ENCODE data around the gene SUCLG1.

DNA sequence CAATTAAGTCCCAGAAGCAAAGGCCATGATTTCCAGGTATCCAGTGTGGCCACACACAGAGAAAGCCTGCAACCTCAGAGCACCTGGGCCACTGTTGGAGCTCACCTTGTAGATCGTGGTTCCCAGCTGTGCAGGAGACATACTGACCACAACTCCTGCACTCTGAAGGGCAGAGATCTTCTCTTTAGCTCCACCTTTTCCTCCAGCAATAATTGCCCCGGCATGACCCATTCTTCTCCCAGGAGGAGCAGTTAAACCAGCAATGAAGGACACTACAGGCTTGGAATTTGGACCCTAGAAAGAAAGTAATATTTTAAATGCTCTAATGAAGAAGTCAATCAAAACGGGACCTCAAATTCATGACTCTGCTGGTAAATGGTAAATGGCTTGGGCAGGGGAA, 33.8 kb downstream of the SUCLG1 start:
- TF ChIP-seq, protein P1, sequence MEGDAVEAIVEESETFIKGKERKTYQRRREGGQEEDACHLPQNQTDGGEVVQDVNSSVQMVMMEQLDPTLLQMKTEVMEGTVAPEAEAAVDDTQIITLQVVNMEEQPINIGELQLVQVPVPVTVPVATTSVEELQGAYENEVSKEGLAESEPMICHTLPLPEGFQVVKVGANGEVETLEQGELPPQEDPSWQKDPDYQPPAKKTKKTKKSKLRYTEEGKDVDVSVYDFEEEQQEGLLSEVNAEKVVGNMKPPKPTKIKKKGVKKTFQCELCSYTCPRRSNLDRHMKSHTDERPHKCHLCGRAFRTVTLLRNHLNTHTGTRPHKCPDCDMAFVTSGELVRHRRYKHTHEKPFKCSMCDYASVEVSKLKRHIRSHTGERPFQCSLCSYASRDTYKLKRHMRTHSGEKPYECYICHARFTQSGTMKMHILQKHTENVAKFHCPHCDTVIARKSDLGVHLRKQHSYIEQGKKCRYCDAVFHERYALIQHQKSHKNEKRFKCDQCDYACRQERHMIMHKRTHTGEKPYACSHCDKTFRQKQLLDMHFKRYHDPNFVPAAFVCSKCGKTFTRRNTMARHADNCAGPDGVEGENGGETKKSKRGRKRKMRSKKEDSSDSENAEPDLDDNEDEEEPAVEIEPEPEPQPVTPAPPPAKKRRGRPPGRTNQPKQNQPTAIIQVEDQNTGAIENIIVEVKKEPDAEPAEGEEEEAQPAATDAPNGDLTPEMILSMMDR (IDR thresholded peaks at IDR 0.05) = no peak
- TF ChIP-seq EZH2phosphoT487 (IDR thresholded peaks at IDR 0.05) (no peak), EZH2 (IDR thresholded peaks at IDR 0.05) (no peak)
